Nephron (organoid): ENCODE data around the gene DST.
A peak's percentile ranks its signal among the peaks of the same experiment; 100 is the strongest.

Experiments used
- H3K27ac Mint-ChIP-seq, 3 experiments: 2 replicates each; pipeline ENCODE4 v1.8.0; 2020; ENCODE audit warnings: mixed read lengths in 3 of 3, mild to moderate bottlenecking in 2 of 3, moderate library complexity in 1 of 3
- H3K27me3 Mint-ChIP-seq: 2 replicates; pipeline ENCODE4 v1.8.0; 2021; ENCODE audit warnings: low read depth, mild to moderate bottlenecking, moderate library complexity, mixed read lengths
- H3K36me3 Mint-ChIP-seq: 2 replicates; pipeline ENCODE4 v1.8.0; 2020; ENCODE audit warnings: low read depth, mixed read lengths
- H3K4me1 Mint-ChIP-seq: 2 replicates; pipeline ENCODE4 v1.8.0; 2020; ENCODE audit warnings: mixed read lengths
- H3K4me3 Mint-ChIP-seq, 3 experiments: 2 replicates each; pipeline ENCODE4 v1.8.0; 2020; ENCODE audit warnings: mild to moderate bottlenecking in 3 of 3, mixed read lengths in 3 of 3, moderate library complexity in 2 of 3
- H3K9me3 Mint-ChIP-seq: 2 replicates; pipeline ENCODE4 v1.8.0; 2020; ENCODE audit warnings: mixed read lengths
- CTCF ChIP-seq, 3 experiments: fragments of 200-600 bp; sonication (generic); IDR thresholded peaks; one replicate each; pipeline ENCODE4 v1.5.0; 2021; ENCODE audit warnings: antibody characterized with exemption in 3 of 3; ENCODE audit not compliant: unreplicated experiment in 3 of 3

The DST gene

GRCh38 chr6:56539527-56540105, 103.1 kb downstream of the DST start:
- H3K27ac Mint-ChIP-seq, result peak overlapping the region in 2 of 3 experiments; percentile 54 to 89
- no peaks in the 10 kb centered on the region for H3K27me3 Mint-ChIP-seq
- peaks cover 26% of the 10 kb centered on the region for H3K36me3 Mint-ChIP-seq
- no peaks in the 10 kb centered on the region for H3K9me3 Mint-ChIP-seq
- peaks cover 15% of the 10 kb centered on the region for H3K4me1 Mint-ChIP-seq
- peak overlapping the region in 1 of 3 experiments; percentile 71 for H3K4me3 Mint-ChIP-seq
- no peak for TF ChIP-seq CTCF (IDR thresholded peaks at IDR 0.05; ENCODE audit: unreplicated experiment in 3 of 3)

DNA sequence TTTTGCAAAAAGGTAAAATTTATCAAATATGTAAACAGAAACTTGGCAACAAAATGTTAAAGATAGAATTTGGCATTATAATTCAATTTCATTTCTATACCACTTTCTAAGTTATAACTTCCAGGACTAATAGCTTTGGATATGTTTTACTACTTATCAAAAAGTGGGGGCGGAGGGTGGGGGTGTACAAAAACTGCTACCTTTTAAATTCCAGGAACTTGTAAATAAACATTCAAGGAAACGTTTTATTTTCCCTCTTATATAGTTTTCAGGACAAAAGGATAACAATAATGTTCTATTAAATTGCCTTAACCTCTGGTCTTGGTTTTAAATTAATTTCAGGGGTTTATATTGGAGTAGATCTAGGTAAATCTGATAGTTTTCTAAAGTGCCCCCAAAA, 103.8 kb downstream of the DST start:
- peaks cover 15% of the 10 kb centered on the region for H3K4me1 Mint-ChIP-seq
- peak overlapping the region in 1 of 3 experiments; percentile 71 for H3K4me3 Mint-ChIP-seq
- H3K36me3 Mint-ChIP-seq, result peaks cover 31% of the 10 kb centered on the region
- TF ChIP-seq CTCF (IDR thresholded peaks at IDR 0.05; ENCODE audit: unreplicated experiment in 3 of 3), result no peak
- no peaks in the 10 kb centered on the region for H3K9me3 Mint-ChIP-seq
- H3K27ac Mint-ChIP-seq, result peak overlapping the region in 2 of 3 experiments; percentile 54 to 89
- no peaks in the 10 kb centered on the region for H3K27me3 Mint-ChIP-seq

DNA sequence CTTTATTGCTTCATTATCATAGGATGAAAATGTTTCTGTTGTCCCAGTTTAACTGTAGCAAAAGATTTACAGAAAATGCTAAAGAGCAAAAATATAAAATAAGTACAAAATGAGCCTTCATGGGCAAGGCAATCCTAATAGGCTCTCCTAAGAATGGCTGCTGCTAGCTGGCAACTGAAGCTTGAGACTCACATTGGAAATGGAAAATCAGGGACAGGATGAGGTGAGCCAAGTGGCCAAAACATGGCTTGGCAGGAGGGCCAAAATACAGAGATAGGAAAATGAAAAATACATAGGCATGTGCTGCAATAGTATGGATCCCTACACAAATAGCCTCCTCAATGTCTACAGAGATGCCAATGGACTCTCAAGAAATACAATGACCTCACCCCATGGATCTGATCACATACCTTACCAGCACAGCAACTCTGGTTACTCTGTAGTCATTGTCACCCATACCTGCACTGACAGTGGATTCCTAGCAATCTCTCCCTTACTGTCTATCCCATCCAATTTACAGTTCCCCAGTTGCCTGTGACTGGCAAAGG, 105.4 kb downstream of the DST start:
- Mint-ChIP-seq H3K36me3 (peaks cover 38% of the 10 kb centered on the region), H3K27me3 (no peaks in the 10 kb centered on the region), H3K4me3 (peak overlapping the region; percentile 45 to 71 (median 66)), H3K27ac (peak overlapping the region in 2 of 3 experiments; percentile 24 to 26), H3K4me1 (peaks cover 24% of the 10 kb centered on the region), H3K9me3 (no peaks in the 10 kb centered on the region)
- TF ChIP-seq CTCF (IDR thresholded peaks at IDR 0.05; ENCODE audit: unreplicated experiment in 3 of 3), result no peak

- H3K36me3 Mint-ChIP-seq, result peaks cover 45% of the 10 kb centered on the region
- no peak for TF ChIP-seq CTCF (IDR thresholded peaks at IDR 0.05; ENCODE audit: unreplicated experiment in 3 of 3)
- H3K4me1 Mint-ChIP-seq, result peaks cover 24% of the 10 kb centered on the region
- no peak overlapping the region for H3K4me3 Mint-ChIP-seq
- no peaks in the 10 kb centered on the region for H3K9me3 Mint-ChIP-seq
- no peak overlapping the region for H3K27ac Mint-ChIP-seq
- no peaks in the 10 kb centered on the region for H3K27me3 Mint-ChIP-seq
These were observed 106.2 kb downstream of the DST start for GRCh38 chr6:56536536-56536935.

- Mint-ChIP-seq H3K27ac (no peak overlapping the region), H3K27me3 (no peaks in the 10 kb centered on the region), H3K4me1 (peaks cover 24% of the 10 kb centered on the region), H3K9me3 (no peaks in the 10 kb centered on the region), H3K4me3 (no peak overlapping the region), H3K36me3 (peaks cover 54% of the 10 kb centered on the region)
- no peak for TF ChIP-seq CTCF (IDR thresholded peaks at IDR 0.05; ENCODE audit: unreplicated experiment in 3 of 3)
These were observed 107.1 kb downstream of the DST start for GRCh38 chr6:56535626-56536025.
